Measurements from ENCODE around the gene PUDP. TPM values are rescaled to one million over a fixed set of nuclear protein-coding genes. Genes with fewer than 3 reads are reported as not detected.
"Not testable (repeated sequence)": the region's sequence is repeated elsewhere in the genome, so short reads cannot be mapped to it uniquely, and the experiment has no call there.

The PUDP gene
- total RNA-seq, 1 donor from 2014 or later = 14.7 TPM

- H3K27ac Mint-ChIP-seq (ENCODE audit: unreplicated experiment) = no peak overlapping the region
- DNase-seq (ENCODE audit: low spot score) = no peak
- no peak for TF ChIP-seq CTCF (IDR thresholded peaks at IDR 0.05)
- H3K4me3 Mint-ChIP-seq (ENCODE audit: unreplicated experiment) = no peak overlapping the region
- peaks cover 10% of the 10 kb centered on the region for H3K9me3 Mint-ChIP-seq (ENCODE audit: low read depth)
- no peaks in the 10 kb centered on the region for H3K4me1 Mint-ChIP-seq (ENCODE audit: low read depth)
- H3K36me3 Mint-ChIP-seq (ENCODE audit: low read depth) = peaks cover 19% of the 10 kb centered on the region
- H3K27me3 Mint-ChIP-seq (ENCODE audit: low read depth) = no peaks in the 10 kb centered on the region
Observed at GRCh38 chrX:7100022-7100421, 47.9 kb downstream of the PUDP start.

GRCh38 chrX:7095657-7096056 lies 52.3 kb downstream of the PUDP start:
- not testable (repeated sequence) for H3K36me3 Mint-ChIP-seq (ENCODE audit: low read depth); H3K9me3 Mint-ChIP-seq (ENCODE audit: low read depth); DNase-seq (ENCODE audit: low spot score); H3K4me1 Mint-ChIP-seq (ENCODE audit: low read depth); H3K27ac Mint-ChIP-seq (ENCODE audit: unreplicated experiment); H3K4me3 Mint-ChIP-seq (ENCODE audit: unreplicated experiment); H3K27me3 Mint-ChIP-seq (ENCODE audit: low read depth)

- Mint-ChIP-seq H3K4me3 (ENCODE audit: unreplicated experiment) (no peak overlapping the region), H3K27ac (ENCODE audit: unreplicated experiment) (no peak overlapping the region), H3K9me3 (ENCODE audit: low read depth) (no peaks in the 10 kb centered on the region), H3K4me1 (ENCODE audit: low read depth) (no peaks in the 10 kb centered on the region), H3K36me3 (ENCODE audit: low read depth) (peaks cover 4% of the 10 kb centered on the region), H3K27me3 (ENCODE audit: low read depth) (no peaks in the 10 kb centered on the region)
- DNase-seq (ENCODE audit: low spot score) = no peak
- TF ChIP-seq CTCF (IDR thresholded peaks at IDR 0.05) = no peak
Observed at GRCh38 chrX:7093305-7093704, 54.6 kb downstream of the PUDP start.

DNA sequence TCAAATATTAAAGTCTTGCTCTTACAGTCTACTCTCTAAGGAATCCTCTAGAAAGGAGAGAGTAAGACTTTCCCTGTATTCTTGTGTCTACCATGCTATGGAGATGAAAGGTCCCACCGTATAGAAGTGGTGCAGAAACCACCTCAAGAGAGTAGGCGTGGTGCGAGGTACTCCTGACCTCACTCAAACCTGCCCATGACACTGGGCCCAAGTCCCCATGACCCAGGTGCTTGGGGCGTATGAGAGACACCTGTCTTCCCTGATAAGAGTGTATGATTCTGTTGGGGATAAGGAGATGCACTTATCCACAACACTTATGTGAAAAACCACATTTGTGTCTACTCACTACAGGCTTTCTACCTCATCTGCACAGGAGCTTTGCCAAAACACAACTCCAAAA lies 55.4 kb downstream of the PUDP start:
- no peak for TF ChIP-seq CTCF (IDR thresholded peaks at IDR 0.05)
- peaks cover 2% of the 10 kb centered on the region for H3K36me3 Mint-ChIP-seq (ENCODE audit: low read depth)
- H3K4me1 Mint-ChIP-seq (ENCODE audit: low read depth) = no peaks in the 10 kb centered on the region
- no peaks in the 10 kb centered on the region for H3K27me3 Mint-ChIP-seq (ENCODE audit: low read depth)
- H3K9me3 Mint-ChIP-seq (ENCODE audit: low read depth) = no peaks in the 10 kb centered on the region
- H3K4me3 Mint-ChIP-seq (ENCODE audit: unreplicated experiment) = no peak overlapping the region
- DNase-seq (ENCODE audit: low spot score) = no peak
- no peak overlapping the region for H3K27ac Mint-ChIP-seq (ENCODE audit: unreplicated experiment)

- peaks cover under 1% of the 10 kb centered on the region for H3K4me1 Mint-ChIP-seq (ENCODE audit: low read depth)
- DNase-seq (ENCODE audit: low spot score) = no peak
- no peak overlapping the region for H3K27ac Mint-ChIP-seq (ENCODE audit: unreplicated experiment)
- no peak overlapping the region for H3K4me3 Mint-ChIP-seq (ENCODE audit: unreplicated experiment)
- H3K36me3 Mint-ChIP-seq (ENCODE audit: low read depth) = no peaks in the 10 kb centered on the region
- no peak for TF ChIP-seq CTCF (IDR thresholded peaks at IDR 0.05)
- no peaks in the 10 kb centered on the region for H3K9me3 Mint-ChIP-seq (ENCODE audit: low read depth)
- no peaks in the 10 kb centered on the region for H3K27me3 Mint-ChIP-seq (ENCODE audit: low read depth)
Observed at GRCh38 chrX:7091923-7092322, 56.0 kb downstream of the PUDP start.

- TF ChIP-seq CTCF (IDR thresholded peaks at IDR 0.05) = no peak
- Mint-ChIP-seq H3K27ac (ENCODE audit: unreplicated experiment) (no peak overlapping the region), H3K4me3 (ENCODE audit: unreplicated experiment) (no peak overlapping the region), H3K27me3 (ENCODE audit: low read depth) (no peaks in the 10 kb centered on the region), H3K9me3 (ENCODE audit: low read depth) (no peaks in the 10 kb centered on the region), H3K36me3 (ENCODE audit: low read depth) (peaks cover 1% of the 10 kb centered on the region), H3K4me1 (ENCODE audit: low read depth) (peaks cover 7% of the 10 kb centered on the region)
- no peak for DNase-seq (ENCODE audit: low spot score)
Observed at GRCh38 chrX:7090641-7091040, 57.3 kb downstream of the PUDP start.

Measured in chondrocyte (in vitro differentiated cells).